Measurements from ENCODE around the gene MRPL52.

- TF ChIP-seq CTCF (IDR thresholded peaks at IDR 0.05; ENCODE audit: insufficient read depth, low read depth, low read length) (no peak), EZH2 (IDR thresholded peaks at IDR 0.05; ENCODE audit: insufficient read depth, low read length) (no peak)
Measured at GRCh38 chr14:22848351-22849164, 18.9 kb downstream of the MRPL52 start.

All from astrocyte (in vitro differentiated cells and primary cell).